EL (cell line): ENCODE measurements around the gene EIF4E1B.

Experiments
- DNase-seq: peaks from one replicate; pipeline ENCODE4 v3.0.0-alpha.2; 2016

Gene EIF4E1B

GRCh38 chr5:176694146-176694545, 63.7 kb downstream of the EIF4E1B start:
- DNase-seq = no peak

GRCh38 chr5:176694631-176695030, 64.2 kb downstream of the EIF4E1B start:
- DNase-seq = no peak

GRCh38 chr5:176695073-176695472, 64.6 kb downstream of the EIF4E1B start:
- DNase-seq = no peak
